HT1080 (cell line): Measurements from ENCODE around the gene TRIM36. TPM values are rescaled to one million over a fixed set of nuclear protein-coding genes. Genes with fewer than 3 reads are reported as not detected.
A peak's percentile ranks its signal among the peaks of the same experiment; 100 is the strongest.

ENCODE experiments used
- DNase-seq: peaks from one replicate; pipeline ENCODE4 v3.0.0-alpha.2; 2015; ENCODE audit warnings: low read depth
- polyA plus RNA-seq, 2 experiments: library from polyadenylated mRNA; depleted of rRNA; stranded (reverse); fragments of >200 nt; gene quantifications; 2 replicates each; pipeline ENCODE4 v1.2.3, GENCODE V29; 2015
- total RNA-seq: library from RNA; depleted of rRNA; stranded (reverse); fragments of >200 nt; shearing (Covaris generic); gene quantifications from 2 replicates; pipeline ENCODE4 v1.2.3, GENCODE V29; 2014; rRNA removed

The TRIM36 gene
- 4.2 and 5.8 TPM in 2 replicates for total RNA-seq
- polyA plus RNA-seq (2015; cell fraction: cytosol; rRNA removed): 2.6 and 2.9 TPM in 2 replicates
- 3.5 and 3.9 TPM in 2 replicates for polyA plus RNA-seq (2015; cell fraction: nucleus; rRNA removed)

GRCh38 chr5:115169487-115170133 lies at the start of gene TRIM36:
Gene TRIM36 (minus strand): TSS chr5:115169908. CDS start chr5:115169634, 274 bp downstream.
- peak; percentile 96 for DNase-seq

- no peak for DNase-seq
These were observed 44.8 kb upstream of the TRIM36 start for GRCh38 chr5:115214541-115214940.

- DNase-seq: no peak
These were observed 39.6 kb upstream of the TRIM36 start for GRCh38 chr5:115209279-115209678.

GRCh38 chr5:115202952-115203351 lies 33.2 kb upstream of the TRIM36 start:
- DNase-seq: no peak

- no peak for DNase-seq
These were observed 26.5 kb upstream of the TRIM36 start for GRCh38 chr5:115196161-115196560.

- DNase-seq: no peak
These were observed 25.0 kb upstream of the TRIM36 start for GRCh38 chr5:115194676-115195075.

GRCh38 chr5:115193295-115193694 lies 23.6 kb upstream of the TRIM36 start:
- DNase-seq: no peak

GRCh38 chr5:115192098-115192497 lies 22.4 kb upstream of the TRIM36 start:
- DNase-seq: no peak

GRCh38 chr5:115191474-115192031 lies 21.8 kb upstream of the TRIM36 start:
- DNase-seq: no peak

- no peak for DNase-seq
These were observed 20.7 kb upstream of the TRIM36 start for GRCh38 chr5:115190388-115190787.

- no peak for DNase-seq
These were observed 20.2 kb upstream of the TRIM36 start for GRCh38 chr5:115189866-115190265.

GRCh38 chr5:115186794-115187193 lies 17.1 kb upstream of the TRIM36 start:
- DNase-seq: peak; percentile 50

GRCh38 chr5:115184770-115185169 lies 15.1 kb upstream of the TRIM36 start:
- no peak for DNase-seq

GRCh38 chr5:115181757-115182156 lies 12.0 kb upstream of the TRIM36 start:
- no peak for DNase-seq

- no peak for DNase-seq
These were observed 10.5 kb upstream of the TRIM36 start for GRCh38 chr5:115180165-115180709.

GRCh38 chr5:115179394-115180164 lies 9.9 kb upstream of the TRIM36 start:
- no peak for DNase-seq

GRCh38 chr5:115179030-115179393 lies 9.3 kb upstream of the TRIM36 start:
- DNase-seq: no peak

GRCh38 chr5:115170929-115171510 lies 1.3 kb upstream of the TRIM36 start:
- DNase-seq: no peak

GRCh38 chr5:115170134-115170928 lies 623 bp upstream of the TRIM36 start:
- DNase-seq: no peak

GRCh38 chr5:115168829-115169486 lies 750 bp downstream of the TRIM36 start:
- peak; percentile 13 for DNase-seq
